PC-3 (cell line): ENCODE results near the gene APOL2. TPM values are rescaled to one million over a fixed set of nuclear protein-coding genes. Genes with fewer than 3 reads are reported as not detected.

ENCODE experiments used
- ATAC-seq: fragments of 200-7000 bp; cut with Tn5 transposase; 2 replicates; pipeline ENCODE4 v1.9.1; 2020; ENCODE audit warnings: mild to moderate bottlenecking, moderate library complexity
- BruUV-seq: library from RNA; stranded (reverse); fragments of 400-500 nt; replicated peaks from 2 replicates; lab custom pipeline; 2021; lab: Mats Ljungman, UMichigan
- CTCF ChIA-PET: fragments of 300-600 bp; sonication (Branson Sonifier 250); formaldehyde crosslinking; loops from one replicate; lab custom pipeline; 2022; ENCODE audit warnings: antibody characterized with exemption; lab: Charles Lee
- POLR2A ChIA-PET: fragments of 300-600 bp; sonication (Branson Sonifier 250); formaldehyde crosslinking; loops from one replicate; lab custom pipeline; 2022; ENCODE audit warnings: antibody characterized with exemption; ENCODE audit not compliant: unreplicated experiment; lab: Charles Lee
- DNase-seq: peaks from one replicate; pipeline ENCODE4 v3.0.0-alpha.2; 2015
- H2AFZ ChIP-seq: fragments of 300-600 bp; sonication (generic); 2 replicates; pipeline ENCODE4 v1.6.0; 2016; ENCODE audit warnings: antibody characterized with exemption, low read length
- H3F3A ChIP-seq: fragments of 300-600 bp; sonication (generic); one replicate; pipeline ENCODE4 v1.6.0; 2017; ENCODE audit warnings: antibody characterized with exemption, low read length, control low read depth, mild to moderate bottlenecking; ENCODE audit not compliant: unreplicated experiment
- H3K27ac ChIP-seq: fragments of 300-600 bp; sonication (generic); 2 replicates; pipeline ENCODE4 v1.5.1; 2016; ENCODE audit warnings: mild to moderate bottlenecking, low read length
- H3K27me3 ChIP-seq: fragments of 300-600 bp; sonication (generic); 2 replicates; pipeline ENCODE4 v1.6.1; 2016; ENCODE audit warnings: low read length, mixed read lengths
- H3K36me3 ChIP-seq: fragments of 300-600 bp; sonication (generic); 2 replicates; pipeline ENCODE4 v1.6.1; 2016; ENCODE audit warnings: low read depth, mixed run types, low read length, mixed read lengths
- H3K4me1 ChIP-seq: fragments of 300-600 bp; sonication (generic); 2 replicates; pipeline ENCODE4 v1.5.1; 2016; ENCODE audit warnings: low read length; ENCODE audit not compliant: insufficient read depth
- H3K4me2 ChIP-seq: fragments of 300-600 bp; sonication (generic); 2 replicates; pipeline ENCODE4 v1.6.0; 2016; ENCODE audit warnings: low read length
- H3K4me3 ChIP-seq: fragments of 300-600 bp; sonication (generic); 2 replicates; pipeline ENCODE4 v1.5.1; 2016; ENCODE audit warnings: mild to moderate bottlenecking, low read length, mixed read lengths
- H3K79me2 ChIP-seq: fragments of 300-600 bp; sonication (generic); 2 replicates; pipeline ENCODE4 v1.6.1; 2017; ENCODE audit warnings: low read length, mixed read lengths
- H3K9ac ChIP-seq: fragments of 300-600 bp; sonication (generic); 2 replicates; pipeline ENCODE4 v1.6.0; 2016; ENCODE audit warnings: mild to moderate bottlenecking, low read length
- H3K9me2 ChIP-seq: fragments of 300-600 bp; sonication (generic); replicated peaks from 2 replicates; pipeline ENCODE4 v1.6.1; 2016; ENCODE audit warnings: mixed run types, low read length, mixed read lengths
- H3K9me3 ChIP-seq: fragments of 300-600 bp; sonication (generic); 2 replicates; pipeline ENCODE4 v1.6.1; 2016; ENCODE audit warnings: low read length, mixed read lengths
- H4K20me1 ChIP-seq: fragments of 300-600 bp; sonication (generic); 2 replicates; pipeline ENCODE4 v1.6.1; 2016; ENCODE audit warnings: low read length, mixed read lengths
- CTCF ChIP-seq: fragments of 300-600 bp; sonication (generic); conservative IDR thresholded peaks from 2 replicates; pipeline ENCODE4 v1.5.1; 2017; ENCODE audit warnings: antibody characterized with exemption, low read depth, mild to moderate bottlenecking, low read length
- EZH2 ChIP-seq: fragments of 300-600 bp; sonication (generic); IDR thresholded peaks from one replicate; pipeline ENCODE4 v1.6.1; 2017; ENCODE audit warnings: antibody characterized with exemption, mild to moderate bottlenecking, low read length; ENCODE audit not compliant: unreplicated experiment
- EZH2phosphoT487 ChIP-seq: fragments of 300-600 bp; sonication (generic); IDR thresholded peaks from 2 replicates; pipeline ENCODE4 v1.6.1; 2018; ENCODE audit warnings: mild to moderate bottlenecking, antibody characterized with exemption, low read length, borderline replicate concordance
- intact Hi-C: fragments of 100-400 bp; cut with micrococcal nuclease; formaldehyde crosslinking; loops from 2 replicates; pipeline ENCODE4 v1.9.0; 2023
- total RNA-seq: library from RNA; depleted of rRNA; stranded (reverse); fragments of >200 nt; gene quantifications from 2 replicates; pipeline ENCODE4 v1.2.3, GENCODE V29; 2014

Gene APOL2
- total RNA-seq, 1 experiment from 2014 or later: 9.7 TPM

- ChIA-PET CTCF (no interaction called here), POLR2A (no interaction called here)
- no peaks in the 10 kb centered on the region for H3F3A ChIP-seq
- no peak overlapping the region for H3K4me3 ChIP-seq
- H3K36me3 ChIP-seq: no peaks in the 10 kb centered on the region
- no peak overlapping the region for H3K4me2 ChIP-seq
- no peak overlapping the region for H3K27ac ChIP-seq
- H3K9me3 ChIP-seq: no peaks in the 10 kb centered on the region
- no TSS peak for BruUV-seq
- intact Hi-C loops: no loop called here
- H3K9me2 ChIP-seq: no peaks in the 10 kb centered on the region
- DNase-seq (no peak), ATAC-seq (no peak)
- H3K27me3 ChIP-seq: no peaks in the 10 kb centered on the region
- no peak overlapping the region for H3K9ac ChIP-seq
- H2AFZ ChIP-seq: no peak overlapping the region
- H4K20me1 ChIP-seq: no peaks in the 10 kb centered on the region
- H3K4me1 ChIP-seq: no peaks in the 10 kb centered on the region
- no peaks in the 10 kb centered on the region for H3K79me2 ChIP-seq
- no peak for TF ChIP-seq CTCF
Observed at GRCh38 chr22:36185828-36186624, 53.3 kb downstream of the APOL2 start.

- Histone ChIP-seq H2AFZ (no peak overlapping the region), H3K4me1 (no peaks in the 10 kb centered on the region), H3K27ac (no peak overlapping the region), H3K9me3 (no peaks in the 10 kb centered on the region), H3K9me2 (no peaks in the 10 kb centered on the region), H3K9ac (no peak overlapping the region), H3K79me2 (no peaks in the 10 kb centered on the region), H3K36me3 (no peaks in the 10 kb centered on the region), H3F3A (no peaks in the 10 kb centered on the region), H3K4me2 (no peak overlapping the region), H4K20me1 (no peaks in the 10 kb centered on the region), H3K27me3 (no peaks in the 10 kb centered on the region), H3K4me3 (no peak overlapping the region)
- ChIA-PET POLR2A (no interaction called here), CTCF (no interaction called here)
- TF ChIP-seq EZH2: no peak
- TF ChIP-seq EZH2phosphoT487: no peak
- no TSS peak for BruUV-seq
- no peak for ATAC-seq
- intact Hi-C loops: no loop called here
- DNase-seq: no peak
Observed at GRCh38 chr22:36184433-36185025, 54.8 kb downstream of the APOL2 start.

DNA sequence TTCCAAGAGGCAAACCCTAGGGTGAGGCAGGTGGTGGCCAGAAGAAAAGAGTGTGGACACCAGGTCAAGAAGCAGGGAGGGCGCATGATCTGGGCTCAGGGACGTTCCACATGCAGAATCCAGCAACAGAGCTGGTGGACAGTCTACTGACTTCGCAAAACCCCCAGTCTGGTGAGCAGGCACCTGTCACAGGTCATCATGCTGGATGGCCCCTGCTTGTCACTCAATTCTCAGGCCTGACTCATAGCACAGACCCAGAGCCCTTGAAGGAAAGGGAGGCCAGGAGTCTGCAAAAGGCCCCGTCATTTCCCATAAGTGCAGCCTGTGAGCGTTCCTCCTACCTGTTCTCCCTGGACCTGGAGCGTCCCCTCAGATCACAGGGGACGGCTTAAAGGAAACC is 55.9 kb downstream of the APOL2 start:
- Histone ChIP-seq H3K4me1 (no peaks in the 10 kb centered on the region), H3F3A (no peaks in the 10 kb centered on the region), H2AFZ (no peak overlapping the region), H4K20me1 (no peaks in the 10 kb centered on the region), H3K36me3 (no peaks in the 10 kb centered on the region), H3K9me3 (no peaks in the 10 kb centered on the region), H3K79me2 (no peaks in the 10 kb centered on the region), H3K9me2 (no peaks in the 10 kb centered on the region), H3K27me3 (no peaks in the 10 kb centered on the region), H3K4me3 (no peak overlapping the region), H3K4me2 (no peak overlapping the region), H3K27ac (no peak overlapping the region), H3K9ac (no peak overlapping the region)
- ATAC-seq (no peak), DNase-seq (no peak)
- TF ChIP-seq EZH2 (no peak), EZH2phosphoT487 (no peak), CTCF (no peak)
- intact Hi-C loops: no loop called here
- CTCF ChIA-PET: no interaction called here
- POLR2A ChIA-PET: no interaction called here
- BruUV-seq: no TSS peak
